ENCODE measurements around the gene DEK.

DNA sequence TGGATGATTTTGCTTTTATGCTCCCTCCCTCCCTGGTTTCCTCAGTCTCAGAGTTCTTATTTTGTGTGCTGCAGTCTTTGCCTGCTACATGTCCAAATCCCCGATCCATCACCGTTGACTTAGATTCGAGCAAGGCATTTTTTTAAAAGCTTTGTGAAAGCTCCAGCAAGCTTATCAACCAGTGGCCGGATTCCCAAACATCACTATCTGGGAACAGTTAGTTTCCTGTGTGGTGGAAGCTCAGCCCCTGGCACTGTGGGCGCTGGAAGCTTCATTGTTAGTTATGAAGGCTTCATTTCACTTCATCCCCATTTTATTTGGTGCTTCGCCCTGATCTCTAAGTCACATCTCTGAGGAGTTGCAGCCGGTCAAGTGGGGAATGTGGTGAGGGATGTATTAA lies 44.7 kb downstream of the DEK start:
- TF ChIP-seq, protein P1, sequence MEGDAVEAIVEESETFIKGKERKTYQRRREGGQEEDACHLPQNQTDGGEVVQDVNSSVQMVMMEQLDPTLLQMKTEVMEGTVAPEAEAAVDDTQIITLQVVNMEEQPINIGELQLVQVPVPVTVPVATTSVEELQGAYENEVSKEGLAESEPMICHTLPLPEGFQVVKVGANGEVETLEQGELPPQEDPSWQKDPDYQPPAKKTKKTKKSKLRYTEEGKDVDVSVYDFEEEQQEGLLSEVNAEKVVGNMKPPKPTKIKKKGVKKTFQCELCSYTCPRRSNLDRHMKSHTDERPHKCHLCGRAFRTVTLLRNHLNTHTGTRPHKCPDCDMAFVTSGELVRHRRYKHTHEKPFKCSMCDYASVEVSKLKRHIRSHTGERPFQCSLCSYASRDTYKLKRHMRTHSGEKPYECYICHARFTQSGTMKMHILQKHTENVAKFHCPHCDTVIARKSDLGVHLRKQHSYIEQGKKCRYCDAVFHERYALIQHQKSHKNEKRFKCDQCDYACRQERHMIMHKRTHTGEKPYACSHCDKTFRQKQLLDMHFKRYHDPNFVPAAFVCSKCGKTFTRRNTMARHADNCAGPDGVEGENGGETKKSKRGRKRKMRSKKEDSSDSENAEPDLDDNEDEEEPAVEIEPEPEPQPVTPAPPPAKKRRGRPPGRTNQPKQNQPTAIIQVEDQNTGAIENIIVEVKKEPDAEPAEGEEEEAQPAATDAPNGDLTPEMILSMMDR (conservative IDR thresholded peaks at IDR 0.05; ENCODE audit: low read length) = no peak
- no peak for TF ChIP-seq EZH2phosphoT487 (IDR thresholded peaks at IDR 0.05; ENCODE audit: borderline replicate concordance, low read depth, low read length)

Measured in OCI-LY7 (cell line).